Fibroblast of villous mesenchyme (primary cell): ENCODE results near the gene MARK3. TPM values are rescaled to one million over a fixed set of nuclear protein-coding genes. Genes with fewer than 3 reads are reported as not detected.

ENCODE experiments used
- DNase-seq: peaks from one replicate; pipeline ENCODE4 v3.0.0-alpha.2; 2010; ENCODE audit warnings: low read depth
- H3K4me3 ChIP-seq: 2 replicates; pipeline ENCODE4 v1.5.1; 2011; ENCODE audit warnings: low read depth, mild to moderate bottlenecking, low read length
- CTCF ChIP-seq: IDR thresholded peaks from 2 replicates; pipeline ENCODE4 v1.5.1; 2012; ENCODE audit warnings: low read depth, mild to moderate bottlenecking, low read length; ENCODE audit not compliant: insufficient read depth
- total RNA-seq: library from RNA; depleted of rRNA; stranded (reverse); fragments of >200 nt; gene quantifications from 2 replicates; pipeline ENCODE4 v1.2.3, GENCODE V29; 2012

Gene MARK3
- total RNA-seq, 1 donor: 108 TPM

GRCh38 chr14:103402695-103403094 lies 17.5 kb downstream of the MARK3 start:
- peak; percentile 59 for DNase-seq
- no peak for TF ChIP-seq CTCF

GRCh38 chr14:103404032-103404918 lies 19.1 kb downstream of the MARK3 start:
- H3K4me3 ChIP-seq: peak overlapping the region; percentile 10
- peak; percentile 75 for DNase-seq
- TF ChIP-seq CTCF: no peak

More at GRCh38 chr14:103402695-103403094, 17.5 kb downstream of the MARK3 start:
- H3K4me3 ChIP-seq: no peak overlapping the region

GRCh38 chr14:103404920-103405319 lies 19.7 kb downstream of the MARK3 start:
- no peak overlapping the region for H3K4me3 ChIP-seq
- peak; percentile 74 for DNase-seq
- no peak for TF ChIP-seq CTCF

- H3K4me3 ChIP-seq: no peak overlapping the region
- DNase-seq: peak; percentile 82
- no peak for TF ChIP-seq CTCF
Measured at GRCh38 chr14:103408491-103409155, 23.4 kb downstream of the MARK3 start.

GRCh38 chr14:103416916-103417315 lies 31.7 kb downstream of the MARK3 start:
- no peak overlapping the region for H3K4me3 ChIP-seq
- TF ChIP-seq CTCF: no peak
- no peak for DNase-seq

GRCh38 chr14:103418481-103418818 lies 33.2 kb downstream of the MARK3 start:
- TF ChIP-seq CTCF: no peak
- no peak overlapping the region for H3K4me3 ChIP-seq
- DNase-seq: peak; percentile 97
